Activated T-cell treated with anti-CD3 and anti-CD28 coated beads for 1 hour (primary cell): Measurements from ENCODE around the gene GABRG3.

Experiments used
- DNase-seq: peaks from one replicate; pipeline ENCODE4 v3.0.0-alpha.2; 2020; ENCODE audit warnings: low read depth

Gene GABRG3

DNA sequence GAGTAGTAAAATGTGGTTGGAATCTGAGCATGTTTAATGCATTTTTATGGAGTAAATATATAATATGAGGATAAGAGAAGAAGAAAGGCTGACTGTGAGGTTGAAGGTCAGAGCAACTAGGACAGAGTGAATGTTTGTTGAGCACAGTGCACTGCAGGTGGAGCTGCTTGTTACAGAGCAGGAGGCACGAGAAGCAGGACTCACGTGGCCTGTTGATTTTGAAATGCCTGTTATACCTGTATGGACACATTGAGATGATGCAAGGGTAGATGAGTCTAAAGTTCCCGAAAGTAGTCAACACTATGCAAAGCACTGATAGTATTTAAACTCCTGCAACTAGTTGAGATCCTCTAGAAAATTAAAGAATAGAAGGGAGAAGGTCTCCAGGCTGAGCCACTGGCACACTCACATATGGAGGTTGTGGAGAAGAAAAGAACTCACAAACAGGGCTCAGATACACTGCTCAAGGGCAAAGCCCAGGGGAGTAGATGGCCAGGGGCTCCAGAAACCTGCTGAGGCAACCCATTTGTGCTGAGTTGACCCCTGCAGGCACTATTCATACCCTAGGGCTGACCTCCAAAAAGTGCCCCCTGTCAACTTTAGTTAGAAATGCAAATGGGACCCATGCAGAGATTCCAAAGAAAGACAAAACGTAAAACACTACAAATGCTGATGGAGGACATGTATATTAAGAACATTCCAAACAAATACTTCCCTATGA, 541.5 kb downstream of the GABRG3 start:
- DNase-seq, result no peak

GRCh38 chr15:27514526-27514925, 543.5 kb downstream of the GABRG3 start:
- DNase-seq, result no peak

- no peak for DNase-seq
These were observed 556.6 kb downstream of the GABRG3 start for GRCh38 chr15:27527490-27528067.

- no peak for DNase-seq
These were observed 558.4 kb downstream of the GABRG3 start for GRCh38 chr15:27529399-27529798.

DNA sequence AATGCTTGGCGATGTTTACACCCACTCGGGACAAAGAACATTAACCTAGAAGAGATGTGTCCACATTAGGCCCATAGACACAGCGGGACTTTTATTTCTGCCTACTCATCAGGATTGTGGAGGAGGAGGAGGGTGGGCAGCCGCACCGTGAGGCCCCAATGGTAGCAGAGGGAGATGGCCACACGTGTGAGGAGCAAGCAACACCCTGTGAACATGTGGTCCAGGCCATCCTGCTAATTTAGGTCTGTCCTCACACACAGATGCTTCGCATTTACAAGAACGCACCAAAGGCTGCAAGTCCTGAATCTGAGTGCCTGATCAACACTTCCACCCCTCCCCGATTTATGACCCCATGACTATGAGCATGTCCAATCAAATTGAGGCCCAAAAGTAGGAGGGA, 560.0 kb downstream of the GABRG3 start:
- no peak for DNase-seq

GRCh38 chr15:27532358-27532757, 561.4 kb downstream of the GABRG3 start:
- no peak for DNase-seq

DNA sequence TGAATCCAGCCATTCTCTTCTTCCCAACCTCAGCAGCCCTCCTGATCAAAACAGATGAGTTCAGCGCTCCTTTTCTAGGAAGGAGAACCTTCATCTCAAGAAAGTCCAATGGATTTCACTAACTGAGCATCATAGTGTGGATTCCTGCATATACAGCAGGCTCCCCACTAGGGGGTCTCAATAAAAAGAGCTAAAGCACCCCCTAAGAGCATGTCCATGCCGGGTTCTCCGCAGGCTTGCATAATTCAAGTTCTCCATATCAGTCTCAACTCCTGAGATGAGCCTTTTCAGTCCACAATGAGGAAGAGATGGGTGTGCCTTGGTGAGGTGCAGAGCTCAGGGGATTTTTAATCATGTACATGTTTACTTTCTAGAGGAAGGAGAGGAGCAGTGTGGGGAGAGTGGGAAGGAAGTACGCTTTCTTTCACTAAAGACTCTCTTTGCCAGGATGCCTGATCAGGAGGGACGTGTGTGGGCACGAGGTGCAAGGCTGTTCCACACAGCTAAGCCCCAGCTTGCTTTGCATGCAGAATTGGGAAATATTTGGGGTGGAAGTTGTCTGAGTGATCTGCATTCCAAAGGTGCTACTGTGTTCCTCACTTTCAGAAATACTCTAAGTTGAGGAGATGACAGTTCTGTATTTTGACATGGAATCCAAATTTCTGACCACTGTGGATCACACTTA, 564.6 kb downstream of the GABRG3 start:
- DNase-seq, result no peak

DNA sequence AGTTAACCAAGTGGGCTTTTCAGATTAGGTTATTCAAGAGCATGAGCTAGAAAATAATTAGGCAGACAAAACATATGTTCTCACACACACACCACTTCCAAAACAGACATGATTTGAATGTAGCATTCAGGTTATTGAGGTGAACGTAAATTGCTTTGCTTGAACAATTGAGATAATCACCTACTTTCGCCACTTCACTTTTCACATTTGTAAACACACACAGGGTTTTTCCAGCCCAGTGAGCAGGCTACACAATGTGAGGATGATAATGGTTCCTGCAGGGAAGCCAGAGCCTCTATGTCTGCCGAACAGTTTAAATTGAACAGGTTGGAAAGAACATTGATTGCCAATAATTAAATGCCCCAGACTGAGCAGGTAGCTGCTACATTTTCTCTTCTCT, 567.3 kb downstream of the GABRG3 start:
- no peak for DNase-seq

- no peak for DNase-seq
These were observed 570.6 kb downstream of the GABRG3 start for GRCh38 chr15:27541581-27541980.

DNA sequence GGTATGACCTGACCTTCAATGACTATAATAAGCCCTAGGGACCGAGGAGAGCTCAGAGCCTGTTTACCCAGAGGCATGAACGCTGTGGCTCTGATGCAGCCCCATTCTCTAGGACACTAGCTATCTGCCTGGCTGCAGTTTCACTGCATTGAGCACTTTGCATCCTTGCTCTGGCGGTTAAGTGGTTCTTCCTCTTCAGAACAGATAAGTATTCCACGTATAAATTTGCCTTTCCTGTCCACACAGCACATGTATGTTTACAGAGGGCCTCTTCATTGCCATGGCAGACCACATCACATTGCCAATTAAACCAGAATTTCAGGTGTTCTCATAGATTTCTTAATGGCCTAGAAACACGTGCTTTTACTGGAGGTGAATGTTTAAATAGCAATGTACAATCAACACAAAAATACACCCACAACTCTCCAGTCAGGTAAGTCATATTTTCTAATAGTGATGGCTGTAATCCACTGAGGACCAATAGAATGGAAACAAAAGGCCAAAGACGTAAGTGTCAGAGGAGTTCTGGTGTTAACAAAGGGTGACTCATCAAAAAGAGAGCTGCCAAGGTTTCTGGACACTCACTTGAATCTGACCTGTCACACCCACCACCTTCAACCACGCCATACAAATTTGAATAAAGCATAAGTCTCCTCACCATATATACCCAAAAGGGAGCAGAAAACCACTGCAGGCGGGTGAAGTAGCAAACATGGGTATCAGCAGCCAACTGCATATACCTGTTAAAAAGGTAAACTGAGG, 574.7 kb downstream of the GABRG3 start:
- DNase-seq, result no peak

- no peak for DNase-seq
These were observed 578.8 kb downstream of the GABRG3 start for GRCh38 chr15:27549746-27550145.

- no peak for DNase-seq
These were observed 579.7 kb downstream of the GABRG3 start for GRCh38 chr15:27550635-27551034.

DNA sequence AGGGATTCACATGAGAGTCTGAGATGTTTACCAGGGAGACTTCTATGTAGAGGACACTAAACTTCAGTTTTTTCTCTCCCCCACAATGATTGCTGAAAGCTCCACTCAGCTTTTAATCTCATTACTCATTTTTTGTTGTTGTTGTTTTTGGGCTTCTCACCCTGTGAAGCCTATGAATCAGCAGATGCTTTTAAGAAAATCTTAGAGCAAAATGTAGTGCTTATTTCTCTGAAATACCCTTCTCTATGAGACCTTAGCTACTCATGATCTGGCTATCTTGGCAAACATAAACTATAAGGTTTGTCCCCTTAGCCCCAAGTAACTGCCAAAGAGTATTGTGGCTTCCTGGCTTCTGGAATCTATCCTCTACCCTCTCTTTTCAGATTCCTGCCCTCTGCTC, 590.8 kb downstream of the GABRG3 start:
- DNase-seq, result no peak

- DNase-seq, result no peak
These were observed 592.9 kb downstream of the GABRG3 start for GRCh38 chr15:27563765-27564370.

- DNase-seq, result no peak
These were observed 593.7 kb downstream of the GABRG3 start for GRCh38 chr15:27564656-27565055.

DNA sequence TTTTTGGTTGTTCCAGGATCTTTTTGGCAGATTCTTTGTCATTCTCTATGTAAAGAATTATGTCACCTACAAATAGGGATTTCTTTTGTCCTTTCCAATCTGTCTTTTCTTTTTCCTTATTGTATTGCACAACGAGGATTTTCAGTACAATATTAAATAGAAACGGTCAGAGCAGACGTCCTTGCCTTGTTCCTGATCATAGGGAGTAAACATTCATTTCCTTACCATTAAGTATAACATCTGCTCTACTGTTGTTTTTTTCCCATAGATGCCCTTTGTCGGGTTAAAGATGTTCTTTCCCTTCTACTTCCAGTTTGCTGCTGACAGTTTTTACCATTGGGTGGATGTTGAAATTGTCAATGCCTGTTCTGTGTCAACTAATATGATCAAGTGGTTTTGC, 599.8 kb downstream of the GABRG3 start:
- DNase-seq, result no peak

- DNase-seq, result no peak
These were observed 603.0 kb downstream of the GABRG3 start for GRCh38 chr15:27573805-27574485.

DNA sequence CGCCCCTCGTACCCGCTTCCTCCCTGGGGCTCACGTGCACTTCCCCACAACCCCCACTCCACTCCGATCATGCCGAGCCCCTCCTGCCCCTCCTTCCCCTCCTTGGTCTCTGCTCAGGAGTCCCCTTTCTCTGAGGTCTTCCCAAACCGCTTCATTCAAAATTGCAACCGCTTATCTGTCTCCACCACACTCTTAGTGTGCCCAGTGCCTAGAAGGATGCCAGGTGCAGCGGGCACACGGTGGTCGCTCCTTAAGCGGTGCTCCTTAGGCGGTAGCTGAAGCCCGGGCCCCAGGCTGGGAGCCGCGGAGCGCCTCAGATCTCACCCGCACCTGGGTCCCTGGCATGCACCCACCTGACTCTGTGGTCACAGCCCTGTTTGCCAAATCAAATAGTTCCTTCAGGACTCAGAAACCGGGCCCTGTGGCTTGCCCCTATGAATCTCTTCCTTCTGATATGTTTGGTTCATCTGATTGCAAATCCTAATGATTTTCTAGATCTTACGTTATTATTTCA, 603.6 kb downstream of the GABRG3 start:
- DNase-seq, result no peak

DNA sequence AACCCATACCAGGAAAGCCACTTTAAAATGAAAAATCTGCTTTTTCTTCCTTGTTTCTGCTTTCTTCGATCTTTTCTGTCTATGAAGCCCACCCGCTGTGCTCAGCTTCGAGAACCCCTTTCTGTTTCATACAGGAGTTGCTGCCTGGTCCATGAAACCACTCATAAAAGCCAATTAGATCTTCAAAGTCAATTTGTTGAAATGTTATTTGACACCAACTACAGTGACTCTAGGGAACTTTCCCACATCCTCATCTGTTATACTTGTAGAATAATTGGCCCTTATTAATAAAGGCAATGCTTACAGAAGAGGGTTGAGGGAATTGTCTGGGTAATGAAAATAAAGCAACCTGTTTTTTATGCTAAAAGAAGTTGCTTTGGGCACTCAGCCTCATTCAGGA, 604.5 kb downstream of the GABRG3 start:
- DNase-seq, result no peak

GRCh38 chr15:27576576-27576975, 605.6 kb downstream of the GABRG3 start:
- DNase-seq, result no peak

DNA sequence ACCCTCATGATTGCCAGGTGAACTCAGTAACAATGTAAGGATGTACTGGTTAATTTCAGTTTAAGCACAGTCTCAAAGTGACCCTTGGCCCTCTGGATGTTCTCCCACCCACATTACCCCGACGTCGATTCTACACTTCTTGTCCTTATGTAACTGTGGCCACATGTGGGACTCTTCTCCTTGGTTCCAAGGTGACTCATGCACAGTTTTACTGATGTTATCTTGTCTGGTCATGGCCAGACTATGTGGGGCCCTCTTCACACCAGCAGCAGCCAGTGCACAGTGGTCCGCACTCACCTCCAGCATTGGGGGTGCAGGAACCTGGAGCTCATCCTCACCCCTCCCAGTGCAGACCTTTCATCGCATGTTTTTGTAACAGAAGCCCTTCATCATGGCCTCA, 608.8 kb downstream of the GABRG3 start:
- no peak for DNase-seq
